Measurements from ENCODE around the gene SLC6A5.

SLC6A5 gene

GRCh38 chr11:20617346-20618005 is 18.1 kb downstream of the SLC6A5 start:
- no peak overlapping the region for H3K4me3 ChIP-seq (ENCODE audit: low read depth, low read length)
- ChIA-PET CTCF (no interaction called here), POLR2A (no interaction called here)
- TF ChIP-seq, protein P1, sequence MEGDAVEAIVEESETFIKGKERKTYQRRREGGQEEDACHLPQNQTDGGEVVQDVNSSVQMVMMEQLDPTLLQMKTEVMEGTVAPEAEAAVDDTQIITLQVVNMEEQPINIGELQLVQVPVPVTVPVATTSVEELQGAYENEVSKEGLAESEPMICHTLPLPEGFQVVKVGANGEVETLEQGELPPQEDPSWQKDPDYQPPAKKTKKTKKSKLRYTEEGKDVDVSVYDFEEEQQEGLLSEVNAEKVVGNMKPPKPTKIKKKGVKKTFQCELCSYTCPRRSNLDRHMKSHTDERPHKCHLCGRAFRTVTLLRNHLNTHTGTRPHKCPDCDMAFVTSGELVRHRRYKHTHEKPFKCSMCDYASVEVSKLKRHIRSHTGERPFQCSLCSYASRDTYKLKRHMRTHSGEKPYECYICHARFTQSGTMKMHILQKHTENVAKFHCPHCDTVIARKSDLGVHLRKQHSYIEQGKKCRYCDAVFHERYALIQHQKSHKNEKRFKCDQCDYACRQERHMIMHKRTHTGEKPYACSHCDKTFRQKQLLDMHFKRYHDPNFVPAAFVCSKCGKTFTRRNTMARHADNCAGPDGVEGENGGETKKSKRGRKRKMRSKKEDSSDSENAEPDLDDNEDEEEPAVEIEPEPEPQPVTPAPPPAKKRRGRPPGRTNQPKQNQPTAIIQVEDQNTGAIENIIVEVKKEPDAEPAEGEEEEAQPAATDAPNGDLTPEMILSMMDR (IDR thresholded peaks at IDR 0.05; ENCODE audit: insufficient read depth, low read length, missing control alignments), result no peak
- DNase-seq (ENCODE audit: low read depth, low spot score), result no peak

- ChIA-PET CTCF (interaction anchor here (3.0 kb wide), 1 partner anchor 8 kb away, joined by 10 read pairs; no protein-coding TSS in a partner anchor), POLR2A (no interaction called here)
- TF ChIP-seq, protein P1 (IDR thresholded peaks at IDR 0.05; ENCODE audit: insufficient read depth, low read length, missing control alignments), result no peak
- H3K4me3 ChIP-seq (ENCODE audit: low read depth, low read length), result no peak overlapping the region
- no peak for DNase-seq (ENCODE audit: low read depth, low spot score)
Observed at GRCh38 chr11:20618083-20618482, 18.7 kb downstream of the SLC6A5 start.

DNA sequence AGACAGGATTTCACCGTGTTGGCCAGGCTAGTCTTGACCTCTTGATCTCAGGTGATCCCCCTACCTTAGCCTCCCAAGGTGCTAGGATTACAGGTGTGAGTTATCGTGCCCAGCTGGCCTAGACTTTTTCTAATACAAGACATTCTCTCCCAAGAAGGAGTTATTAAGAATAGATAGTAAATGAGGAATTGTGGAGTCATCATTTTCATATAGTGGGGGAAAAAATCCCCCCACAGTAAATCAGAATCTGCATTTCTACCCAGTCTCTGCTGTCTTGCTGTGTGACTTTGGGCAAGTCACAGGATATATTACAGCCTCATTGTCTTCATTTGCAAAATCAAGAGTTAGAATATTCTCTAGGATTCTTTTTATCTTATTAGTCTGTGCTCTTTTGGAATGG is 21.6 kb downstream of the SLC6A5 start:
- CTCF ChIA-PET, result interaction anchor here (3.0 kb wide), 1 partner anchor 11 kb away, joined by 10 read pairs; no protein-coding TSS in a partner anchor
- TF ChIP-seq, protein P1 (IDR thresholded peaks at IDR 0.05; ENCODE audit: insufficient read depth, low read length, missing control alignments), result no peak
- no peak for DNase-seq (ENCODE audit: low read depth, low spot score)
- H3K4me3 ChIP-seq (ENCODE audit: low read depth, low read length), result no peak overlapping the region
- POLR2A ChIA-PET, result no interaction called here

DNA sequence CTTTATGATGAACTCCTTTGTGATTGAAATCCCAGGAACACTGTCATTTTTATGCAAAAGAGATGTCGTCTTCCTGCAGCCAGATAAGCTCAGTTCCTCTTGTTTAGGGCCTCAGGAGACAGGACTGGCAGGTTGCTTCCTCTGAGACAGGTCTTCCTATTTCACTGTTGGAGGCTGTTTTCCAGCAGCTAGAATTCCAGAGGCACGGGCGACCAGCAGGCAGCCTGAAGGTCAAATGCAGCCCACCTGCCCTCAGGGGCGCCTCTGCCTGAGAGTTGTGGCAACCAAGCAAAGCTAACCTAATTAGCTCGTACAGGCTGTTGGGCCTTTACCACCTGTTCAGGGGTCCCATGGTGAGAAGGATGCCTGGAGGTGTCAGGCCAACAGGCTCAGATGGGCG is 22.3 kb downstream of the SLC6A5 start:
- POLR2A ChIA-PET, result no interaction called here
- CTCF ChIA-PET, result interaction anchor here (0.8 kb wide), 1 partner anchor 11 kb away, joined by 3 read pairs; no protein-coding TSS in a partner anchor
- TF ChIP-seq, protein P1 (IDR thresholded peaks at IDR 0.05; ENCODE audit: insufficient read depth, low read length, missing control alignments), result no peak
- DNase-seq (ENCODE audit: low read depth, low spot score), result no peak
- H3K4me3 ChIP-seq (ENCODE audit: low read depth, low read length), result no peak overlapping the region

- CTCF ChIA-PET, result interaction anchor here (1.1 to 1.3 kb wide), 2 partner anchors 13 to 25 kb away, joined by 3 read pairs; no protein-coding TSS in a partner anchor
- POLR2A ChIA-PET, result no interaction called here
- TF ChIP-seq, protein P1 (IDR thresholded peaks at IDR 0.05; ENCODE audit: insufficient read depth, low read length, missing control alignments), result no peak
- H3K4me3 ChIP-seq (ENCODE audit: low read depth, low read length), result no peak overlapping the region
- no peak for DNase-seq (ENCODE audit: low read depth, low spot score)
Observed at GRCh38 chr11:20623252-20623651, 23.8 kb downstream of the SLC6A5 start.

DNA sequence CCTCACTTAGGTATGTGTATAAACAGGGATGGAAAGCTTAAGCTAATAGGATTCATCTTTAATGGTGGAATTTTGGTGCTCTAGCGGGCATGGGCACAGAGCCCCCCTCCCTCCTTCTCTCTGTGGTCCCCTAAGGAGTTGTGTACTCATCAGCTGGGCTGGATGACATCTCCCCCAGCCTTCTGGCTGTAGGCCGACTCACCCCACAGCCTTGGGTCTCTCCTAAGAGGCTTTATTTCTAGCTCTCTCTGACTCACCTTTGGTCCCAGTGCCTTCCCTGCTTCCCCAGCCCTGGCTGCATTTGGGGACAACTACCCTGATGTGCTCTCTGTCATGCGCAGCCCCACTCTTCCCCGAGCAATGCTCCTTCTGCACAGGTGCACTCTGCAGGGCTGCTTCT is 26.9 kb downstream of the SLC6A5 start:
- TF ChIP-seq, protein P1 (IDR thresholded peaks at IDR 0.05; ENCODE audit: insufficient read depth, low read length, missing control alignments), result no peak
- CTCF ChIA-PET, result no interaction called here
- no peak overlapping the region for H3K4me3 ChIP-seq (ENCODE audit: low read depth, low read length)
- POLR2A ChIA-PET, result no interaction called here
- no peak for DNase-seq (ENCODE audit: low read depth, low spot score)
